ENCODE data around the gene PREX1. TPM values are rescaled to one million over a fixed set of nuclear protein-coding genes. Genes with fewer than 3 reads are reported as not detected.

The PREX1 gene
- polyA plus RNA-seq, 1 experiment: 1.3 TPM

- TF ChIP-seq CTCF (IDR thresholded peaks at IDR 0.05; ENCODE audit: insufficient read depth, low read depth, low read length): no peak
- DNase-seq (ENCODE audit: low read depth): no peak
- ChIA-PET POLR2A (no interaction called here), CTCF (interaction anchor here (0.8 to 2.4 kb wide), 4 partner anchors 9 to 257 kb away, joined by 3 to 17 read pairs (median 5); no protein-coding TSS in a partner anchor)
- Histone ChIP-seq H3K27me3 (ENCODE audit: control insufficient read depth, insufficient read depth, low read length) (no peaks in the 10 kb centered on the region; the same call in 1 of the 2 replicates), H3K4me3 (ENCODE audit: low read depth, low read length) (no peak overlapping the region), H3K36me3 (ENCODE audit: control insufficient read depth, insufficient read depth, low read length) (no peaks in the 10 kb centered on the region)
Measured at GRCh38 chr20:48648482-48649051, 179.2 kb downstream of the PREX1 start.

DNA sequence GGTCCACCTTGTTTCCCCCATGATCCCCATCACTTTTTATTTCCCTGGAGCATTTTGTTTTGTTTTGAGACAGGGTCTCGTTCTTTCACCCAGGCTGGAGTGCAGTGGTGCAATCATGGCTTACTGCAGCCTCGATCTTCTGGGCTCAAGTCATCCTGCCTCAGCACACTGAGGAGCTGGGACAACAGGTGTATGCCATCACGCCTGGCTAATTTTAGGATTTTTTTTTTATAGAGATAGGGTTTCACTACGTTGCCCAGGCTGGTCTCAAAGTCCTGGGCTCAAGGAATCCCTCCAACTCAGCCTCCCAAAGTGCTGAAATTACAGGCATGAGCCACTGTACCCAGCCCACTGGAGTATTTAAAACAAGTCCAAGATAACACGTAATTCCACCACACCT is 179.9 kb downstream of the PREX1 start:
- POLR2A ChIA-PET: no interaction called here
- CTCF ChIA-PET: interaction anchor here (0.8 to 2.4 kb wide), 2 partner anchors 10 to 258 kb away, joined by 4 to 17 read pairs; no protein-coding TSS in a partner anchor
- no peaks in the 10 kb centered on the region; the same call in 1 of the 2 replicates for H3K27me3 ChIP-seq (ENCODE audit: control insufficient read depth, insufficient read depth, low read length)
- H3K36me3 ChIP-seq (ENCODE audit: control insufficient read depth, insufficient read depth, low read length): no peaks in the 10 kb centered on the region
- DNase-seq (ENCODE audit: low read depth): no peak
- TF ChIP-seq CTCF (IDR thresholded peaks at IDR 0.05; ENCODE audit: insufficient read depth, low read depth, low read length): no peak
- no peak overlapping the region for H3K4me3 ChIP-seq (ENCODE audit: low read depth, low read length)

DNA sequence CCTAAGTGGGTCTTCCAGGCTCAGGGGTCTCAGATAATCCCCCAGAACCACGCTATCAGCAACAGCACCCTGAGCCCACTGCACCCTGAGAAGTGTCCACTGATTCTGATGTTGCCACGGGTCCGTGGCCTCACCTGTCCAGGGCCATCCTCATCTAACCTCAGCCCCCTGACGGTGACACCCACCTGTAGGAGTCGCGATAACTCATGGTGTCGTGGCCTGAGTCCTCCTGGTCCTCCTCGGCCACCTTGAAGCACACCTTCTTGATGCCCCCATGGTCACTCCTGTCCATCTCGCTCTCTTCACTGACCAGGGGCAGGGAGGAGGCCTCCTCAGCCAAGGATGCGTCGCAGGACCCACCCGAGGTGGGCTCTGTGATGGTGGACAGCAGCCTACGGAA is 182.1 kb downstream of the PREX1 start:
- H3K36me3 ChIP-seq (ENCODE audit: control insufficient read depth, insufficient read depth, low read length): no peaks in the 10 kb centered on the region
- no peaks in the 10 kb centered on the region; the same call in 1 of the 2 replicates for H3K27me3 ChIP-seq (ENCODE audit: control insufficient read depth, insufficient read depth, low read length)
- no peak for DNase-seq (ENCODE audit: low read depth)
- no peak overlapping the region for H3K4me3 ChIP-seq (ENCODE audit: low read depth, low read length)
- no peak for TF ChIP-seq CTCF (IDR thresholded peaks at IDR 0.05; ENCODE audit: insufficient read depth, low read depth, low read length)
- ChIA-PET POLR2A (no interaction called here), CTCF (interaction anchor here (2.4 kb wide), 1 partner anchor 12 kb away, joined by 8 read pairs; no protein-coding TSS in a partner anchor)

DNA sequence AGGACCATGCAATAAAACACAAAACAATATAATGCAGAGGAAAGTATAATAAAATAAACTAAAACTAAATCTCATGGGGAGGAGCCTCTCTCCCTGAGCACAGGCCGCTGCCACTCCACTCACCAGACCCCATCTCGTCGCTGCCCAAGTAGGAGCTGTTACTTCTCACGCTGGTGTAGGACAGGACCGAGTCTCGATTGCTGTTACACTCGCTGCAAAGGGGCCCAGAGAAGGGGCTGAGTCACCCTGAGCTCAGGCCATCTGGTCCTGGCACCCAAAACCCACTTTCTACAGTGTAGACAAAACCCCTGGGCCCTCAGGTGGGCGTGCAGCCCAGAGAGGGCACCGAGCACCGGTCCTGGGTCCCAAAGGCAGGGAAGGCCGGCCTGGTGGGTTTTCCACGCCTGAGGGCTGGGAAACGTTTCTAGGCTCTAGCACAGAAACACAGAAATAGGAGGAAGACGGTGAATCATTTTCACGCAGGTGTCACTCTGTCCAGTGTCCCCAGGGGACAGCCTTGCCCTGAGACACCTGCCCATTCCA is 183.4 kb downstream of the PREX1 start:
- ChIA-PET POLR2A (no interaction called here), CTCF (interaction anchor here (0.5 to 2.6 kb wide), 3 partner anchors 9 to 555 kb away, joined by 3 to 13 read pairs (median 8); no protein-coding TSS in a partner anchor)
- no peak for DNase-seq (ENCODE audit: low read depth)
- H3K36me3 ChIP-seq (ENCODE audit: control insufficient read depth, insufficient read depth, low read length): no peaks in the 10 kb centered on the region
- no peak overlapping the region for H3K4me3 ChIP-seq (ENCODE audit: low read depth, low read length)
- no peaks in the 10 kb centered on the region; the same call in 1 of the 2 replicates for H3K27me3 ChIP-seq (ENCODE audit: control insufficient read depth, insufficient read depth, low read length)
- TF ChIP-seq CTCF (IDR thresholded peaks at IDR 0.05; ENCODE audit: insufficient read depth, low read depth, low read length): no peak

- no peak for TF ChIP-seq CTCF (IDR thresholded peaks at IDR 0.05; ENCODE audit: insufficient read depth, low read depth, low read length)
- ChIA-PET POLR2A (no interaction called here), CTCF (interaction anchor here (0.6 to 2.6 kb wide), 3 partner anchors 15 to 978 kb away, joined by 3 to 13 read pairs (median 4); no protein-coding TSS in a partner anchor)
- Histone ChIP-seq H3K36me3 (ENCODE audit: control insufficient read depth, insufficient read depth, low read length) (no peaks in the 10 kb centered on the region), H3K4me3 (ENCODE audit: low read depth, low read length) (no peak overlapping the region), H3K27me3 (ENCODE audit: control insufficient read depth, insufficient read depth, low read length) (no peaks in the 10 kb centered on the region; the same call in 1 of the 2 replicates)
- DNase-seq (ENCODE audit: low read depth): no peak
Measured at GRCh38 chr20:48642105-48642880, 185.5 kb downstream of the PREX1 start.

Data from BJ (cell line).